A172 (cell line): ENCODE measurements around the gene APOA1. TPM values are rescaled to one million over a fixed set of nuclear protein-coding genes. Genes with fewer than 3 reads are reported as not detected.

Source experiments
- DNase-seq: peaks from one replicate; pipeline ENCODE4 v3.0.0-alpha.2; 2015; ENCODE audit warnings: low spot score
- total RNA-seq: library from RNA; depleted of rRNA; stranded (reverse); fragments of >200 nt; shearing (Covaris generic); gene quantifications from 2 replicates; pipeline ENCODE4 v1.2.3, GENCODE V29; 2014

Gene APOA1
- total RNA-seq, 1 experiment from 2014 or later, result not detected

DNA sequence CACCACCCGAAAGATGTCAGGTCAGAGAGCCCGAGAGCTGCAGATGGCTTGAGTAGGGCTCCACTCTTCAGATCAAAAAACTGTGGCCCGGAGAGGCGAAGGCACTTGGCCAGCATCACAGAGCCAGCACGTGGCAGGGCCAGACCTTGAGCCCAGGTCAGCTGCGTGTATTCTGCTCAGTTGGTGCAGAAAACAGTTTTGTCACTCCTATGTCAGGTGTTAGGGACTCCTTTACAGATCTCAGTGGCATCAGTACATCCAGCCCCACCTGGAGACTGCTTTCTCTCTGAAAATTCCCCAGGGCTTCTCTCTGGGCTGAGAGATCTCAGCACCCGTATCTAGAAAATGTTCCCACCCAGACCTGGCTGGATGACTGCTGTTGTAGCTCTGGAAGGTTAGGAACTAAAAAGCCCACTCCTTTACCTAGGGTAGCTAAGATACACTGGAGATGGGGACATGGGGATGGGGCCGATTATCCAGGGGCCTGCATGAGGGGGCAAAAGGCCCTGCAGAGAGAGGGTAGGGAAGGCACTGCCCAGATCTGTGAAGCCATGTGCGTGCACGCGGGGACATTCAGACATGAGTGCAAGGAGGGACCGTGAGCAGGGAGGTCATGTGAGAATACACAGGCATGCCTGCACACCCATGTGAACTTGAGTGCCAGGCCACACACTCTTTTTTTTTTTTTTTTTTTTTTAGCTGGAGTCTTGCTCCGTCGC, 3.4 kb downstream of the APOA1 start:
- DNase-seq, result no peak

DNA sequence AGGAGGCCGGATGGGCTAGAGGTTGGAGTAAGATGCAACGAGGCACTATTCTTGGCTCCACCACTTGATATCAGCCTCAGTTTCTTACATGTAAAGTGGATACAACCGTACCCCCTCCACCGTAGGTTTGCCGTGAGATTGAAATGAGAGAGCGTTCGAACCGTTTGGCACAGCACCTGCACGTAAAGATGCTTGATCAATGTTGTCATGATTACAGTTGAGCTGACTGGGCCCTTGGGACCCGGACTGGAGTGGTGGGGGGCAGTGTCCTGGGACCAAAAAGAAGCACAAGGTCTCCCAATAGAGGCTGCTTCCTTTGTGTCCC, 4.0 kb downstream of the APOA1 start:
- no peak for DNase-seq

DNA sequence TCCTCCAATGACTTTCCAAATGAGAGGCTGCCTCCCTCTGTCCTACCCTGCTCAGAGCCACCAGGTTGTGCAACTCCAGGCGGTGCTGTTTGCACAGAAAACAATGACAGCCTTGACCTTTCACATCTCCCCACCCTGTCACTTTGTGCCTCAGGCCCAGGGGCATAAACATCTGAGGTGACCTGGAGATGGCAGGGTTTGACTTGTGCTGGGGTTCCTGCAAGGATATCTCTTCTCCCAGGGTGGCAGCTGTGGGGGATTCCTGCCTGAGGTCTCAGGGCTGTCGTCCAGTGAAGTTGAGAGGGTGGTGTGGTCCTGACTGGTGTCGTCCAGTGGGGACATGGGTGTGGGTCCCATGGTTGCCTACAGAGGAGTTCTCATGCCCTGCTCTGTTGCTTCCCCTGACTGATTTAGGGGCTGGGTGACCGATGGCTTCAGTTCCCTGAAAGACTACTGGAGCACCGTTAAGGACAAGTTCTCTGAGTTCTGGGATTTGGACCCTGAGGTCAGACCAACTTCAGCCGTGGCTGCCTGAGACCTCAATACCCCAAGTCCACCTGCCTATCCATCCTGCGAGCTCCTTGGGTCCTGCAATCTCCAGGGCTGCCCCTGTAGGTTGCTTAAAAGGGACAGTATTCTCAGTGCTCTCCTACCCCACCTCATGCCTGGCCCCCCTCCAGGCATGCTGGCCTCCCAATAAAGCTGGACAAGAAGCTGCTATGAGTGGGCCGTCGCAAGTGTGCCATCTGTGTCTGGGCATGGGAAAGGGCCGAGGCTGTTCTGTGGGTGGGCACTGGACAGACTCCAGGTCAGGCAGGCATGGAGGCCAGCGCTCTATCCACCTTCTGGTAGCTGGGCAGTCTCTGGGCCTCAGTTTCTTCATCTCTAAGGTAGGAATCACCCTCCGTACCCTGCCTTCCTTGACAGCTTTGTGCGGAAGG, 4.8 kb downstream of the APOA1 start:
- no peak for DNase-seq

DNA sequence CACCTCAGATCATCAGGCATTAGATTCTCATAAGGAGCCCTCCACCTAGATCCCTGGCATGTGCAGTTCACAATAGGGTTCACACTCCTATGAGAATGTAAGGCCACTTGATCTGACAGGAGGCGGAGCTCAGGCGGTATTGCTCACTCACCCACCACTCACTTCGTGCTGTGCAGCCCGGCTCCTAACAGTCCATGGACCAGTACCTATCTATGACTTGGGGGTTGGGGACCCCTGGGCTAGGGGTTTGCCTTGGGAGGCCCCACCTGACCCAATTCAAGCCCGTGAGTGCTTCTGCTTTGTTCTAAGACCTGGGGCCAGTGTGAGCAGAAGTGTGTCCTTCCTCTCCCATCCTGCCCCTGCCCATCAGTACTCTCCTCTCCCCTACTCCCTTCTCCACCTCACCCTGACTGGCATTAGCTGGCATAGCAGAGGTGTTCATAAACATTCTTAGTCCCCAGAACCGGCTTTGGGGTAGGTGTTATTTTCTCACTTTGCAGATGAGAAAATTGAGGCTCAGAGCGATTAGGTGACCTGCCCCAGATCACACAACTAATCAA, 5.6 kb downstream of the APOA1 start:
- DNase-seq, result no peak

DNA sequence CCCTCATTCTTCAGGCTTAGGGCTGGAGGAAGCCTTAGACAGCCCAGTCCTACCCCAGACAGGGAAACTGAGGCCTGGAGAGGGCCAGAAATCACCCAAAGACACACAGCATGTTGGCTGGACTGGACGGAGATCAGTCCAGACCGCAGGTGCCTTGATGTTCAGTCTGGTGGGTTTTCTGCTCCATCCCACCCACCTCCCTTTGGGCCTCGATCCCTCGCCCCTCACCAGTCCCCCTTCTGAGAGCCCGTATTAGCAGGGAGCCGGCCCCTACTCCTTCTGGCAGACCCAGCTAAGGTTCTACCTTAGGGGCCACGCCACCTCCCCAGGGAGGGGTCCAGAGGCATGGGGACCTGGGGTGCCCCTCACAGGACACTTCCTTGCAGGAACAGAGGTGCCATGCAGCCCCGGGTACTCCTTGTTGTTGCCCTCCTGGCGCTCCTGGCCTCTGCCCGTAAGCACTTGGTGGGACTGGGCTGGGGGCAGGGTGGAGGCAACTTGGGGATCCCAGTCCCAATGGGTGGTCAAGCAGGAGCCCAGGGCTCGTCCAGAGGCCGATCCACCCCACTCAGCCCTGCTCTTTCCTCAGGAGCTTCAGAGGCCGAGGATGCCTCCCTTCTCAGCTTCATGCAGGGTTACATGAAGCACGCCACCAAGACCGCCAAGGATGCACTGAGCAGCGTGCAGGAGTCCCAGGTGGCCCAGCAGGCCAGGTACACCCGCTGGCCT, 7.1 kb downstream of the APOA1 start:
- DNase-seq, result no peak

DNA sequence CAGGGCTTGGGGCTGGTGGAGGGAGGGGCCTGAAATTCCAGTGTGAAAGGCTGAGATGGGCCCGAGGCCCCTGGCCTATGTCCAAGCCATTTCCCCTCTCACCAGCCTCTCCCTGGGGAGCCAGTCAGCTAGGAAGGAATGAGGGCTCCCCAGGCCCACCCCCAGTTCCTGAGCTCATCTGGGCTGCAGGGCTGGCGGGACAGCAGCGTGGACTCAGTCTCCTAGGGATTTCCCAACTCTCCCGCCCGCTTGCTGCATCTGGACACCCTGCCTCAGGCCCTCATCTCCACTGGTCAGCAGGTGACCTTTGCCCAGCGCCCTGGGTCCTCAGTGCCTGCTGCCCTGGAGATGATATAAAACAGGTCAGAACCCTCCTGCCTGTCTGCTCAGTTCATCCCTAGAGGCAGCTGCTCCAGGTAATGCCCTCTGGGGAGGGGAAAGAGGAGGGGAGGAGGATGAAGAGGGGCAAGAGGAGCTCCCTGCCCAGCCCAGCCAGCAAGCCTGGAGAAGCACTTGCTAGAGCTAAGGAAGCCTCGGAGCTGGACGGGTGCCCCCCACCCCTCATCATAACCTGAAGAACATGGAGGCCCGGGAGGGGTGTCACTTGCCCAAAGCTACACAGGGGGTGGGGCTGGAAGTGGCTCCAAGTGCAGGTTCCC, 7.8 kb downstream of the APOA1 start, which contains the start of gene APOC3:
APOC3 (plus strand) TSS at position 383 of the 659 bp plus-strand sequence. CDS start 676 bp downstream, outside the sequence.
- DNase-seq, result no peak

DNA sequence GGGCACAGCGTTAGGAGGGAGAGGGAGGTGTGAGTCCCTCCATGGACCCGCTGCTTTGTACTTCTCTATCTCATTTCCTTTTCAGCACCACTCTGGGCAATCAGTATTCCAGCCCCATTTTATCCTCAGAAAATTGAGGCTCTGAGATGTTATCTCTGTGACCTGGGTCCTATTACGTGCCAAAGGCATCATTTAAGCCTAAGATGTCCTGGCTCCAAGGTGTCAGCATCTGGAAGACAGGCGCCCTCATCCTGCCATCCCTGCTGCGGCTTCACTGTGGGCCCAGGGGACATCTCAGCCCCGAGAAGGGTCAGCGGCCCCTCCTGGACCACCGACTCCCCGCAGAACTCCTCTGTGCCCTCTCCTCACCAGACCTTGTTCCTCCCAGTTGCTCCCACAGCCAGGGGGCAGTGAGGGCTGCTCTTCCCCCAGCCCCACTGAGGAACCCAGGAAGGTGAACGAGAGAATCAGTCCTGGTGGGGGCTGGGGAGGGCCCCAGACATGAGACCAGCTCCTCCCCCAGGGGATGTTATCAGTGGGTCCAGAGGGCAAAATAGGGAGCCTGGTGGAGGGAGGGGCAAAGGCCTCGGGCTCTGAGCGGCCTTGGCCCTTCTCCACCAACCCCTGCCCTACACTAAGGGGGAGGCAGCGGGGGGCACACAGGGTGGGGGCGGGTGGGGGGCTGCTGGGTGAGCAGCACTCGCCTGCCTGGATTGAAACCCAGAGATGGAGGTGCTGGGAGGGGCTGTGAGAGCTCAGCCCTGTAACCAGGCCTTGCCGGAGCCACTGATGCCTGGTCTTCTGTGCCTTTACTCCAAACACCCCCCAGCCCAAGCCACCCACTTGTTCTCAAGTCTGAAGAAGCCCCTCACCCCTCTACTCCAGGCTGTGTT, 8.5 kb downstream of the APOA1 start:
- no peak for DNase-seq

DNA sequence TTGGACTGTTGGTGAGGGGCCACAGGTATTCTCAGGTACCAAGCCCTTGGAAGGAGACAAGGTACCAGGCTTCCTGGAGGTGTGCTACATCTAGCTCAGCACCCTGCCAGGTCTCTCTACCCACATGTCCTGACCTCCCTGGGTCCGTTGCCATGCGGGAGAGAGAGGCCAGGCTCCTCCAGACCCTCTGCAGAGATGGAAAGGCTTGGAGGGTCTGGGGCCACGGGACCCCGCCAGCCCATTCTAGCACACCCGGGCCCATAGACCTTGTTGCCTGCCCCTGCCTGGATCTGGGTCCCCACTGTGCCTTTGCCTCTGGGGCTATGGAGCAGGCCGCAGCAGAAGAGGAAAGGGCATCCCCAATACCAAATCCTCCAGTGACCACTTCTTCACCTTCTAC, 10.0 kb downstream of the APOA1 start:
- DNase-seq, result no peak

DNA sequence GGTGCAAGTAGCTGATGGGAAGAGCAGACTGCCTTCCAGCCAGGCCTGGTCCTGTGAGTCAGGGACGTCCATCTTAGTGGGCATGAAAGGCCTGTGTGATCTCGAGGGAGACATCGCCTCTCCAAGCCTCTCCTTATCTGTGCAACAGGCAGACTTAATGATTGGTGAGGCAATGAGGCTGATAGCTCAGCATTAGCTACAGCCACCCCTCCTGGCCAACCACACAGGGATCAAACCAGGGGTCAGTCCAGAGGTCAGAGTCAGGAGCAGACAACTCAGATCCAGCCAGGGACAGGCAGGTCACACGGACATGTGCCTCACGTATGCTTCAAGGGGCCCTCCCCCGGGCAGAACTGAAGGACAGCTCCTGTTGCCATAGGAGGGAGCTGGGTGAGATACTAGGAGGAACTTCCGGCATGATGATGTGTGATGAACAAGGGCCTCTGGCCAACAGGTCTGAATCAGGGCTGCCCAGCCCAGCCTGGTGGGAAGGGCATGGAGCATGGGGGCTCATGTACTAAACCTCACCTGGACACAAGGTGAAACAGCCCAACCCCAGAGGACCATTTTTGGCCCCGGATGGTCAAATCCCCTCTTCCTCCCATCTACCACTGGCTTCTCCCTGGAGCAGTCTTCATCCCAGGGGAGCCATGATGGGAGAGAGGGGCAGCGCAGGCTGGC, 10.5 kb downstream of the APOA1 start:
- DNase-seq, result no peak

DNA sequence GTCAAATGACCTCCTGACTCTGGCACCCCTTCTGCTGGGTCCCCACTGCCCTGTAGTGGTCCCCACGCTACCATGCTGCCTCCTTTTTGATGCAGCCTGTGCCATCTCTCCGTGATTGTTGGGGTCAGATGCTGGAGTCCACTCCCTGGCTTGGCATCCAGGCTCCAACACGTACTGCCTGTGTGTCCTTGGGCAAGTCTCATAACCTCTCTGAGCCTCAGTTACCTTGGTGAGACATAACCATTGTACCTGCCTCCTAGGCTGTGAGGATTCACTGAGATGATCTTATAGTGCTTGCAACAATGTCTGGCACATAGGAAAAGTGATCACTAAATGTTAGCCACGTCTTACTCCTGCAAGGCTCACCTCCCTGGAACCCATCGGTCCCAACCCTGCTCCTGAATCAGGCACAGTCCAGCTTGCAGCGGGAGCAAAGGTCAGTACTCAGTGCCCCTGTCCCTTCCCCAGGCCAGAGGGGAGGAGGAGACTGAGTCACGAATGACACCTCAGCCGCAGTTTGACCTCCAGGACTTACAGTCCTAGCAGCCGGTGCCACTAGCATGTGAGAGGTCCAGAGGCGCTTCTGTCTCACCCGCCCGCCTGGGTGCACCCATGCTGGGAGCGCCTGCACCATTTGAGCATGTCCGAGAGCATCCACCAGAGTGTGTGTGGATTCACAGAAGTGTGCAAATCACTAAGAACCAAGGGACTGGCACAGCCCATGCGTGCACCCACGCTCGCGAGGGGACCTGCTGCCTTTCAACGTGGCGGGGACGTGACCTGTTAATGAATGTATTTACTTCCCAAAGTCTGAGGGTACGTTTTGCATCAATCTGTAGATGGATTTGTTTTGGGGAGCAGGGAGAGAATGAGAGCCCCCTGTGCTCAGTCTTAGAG, 11.3 kb downstream of the APOA1 start:
- no peak for DNase-seq

DNA sequence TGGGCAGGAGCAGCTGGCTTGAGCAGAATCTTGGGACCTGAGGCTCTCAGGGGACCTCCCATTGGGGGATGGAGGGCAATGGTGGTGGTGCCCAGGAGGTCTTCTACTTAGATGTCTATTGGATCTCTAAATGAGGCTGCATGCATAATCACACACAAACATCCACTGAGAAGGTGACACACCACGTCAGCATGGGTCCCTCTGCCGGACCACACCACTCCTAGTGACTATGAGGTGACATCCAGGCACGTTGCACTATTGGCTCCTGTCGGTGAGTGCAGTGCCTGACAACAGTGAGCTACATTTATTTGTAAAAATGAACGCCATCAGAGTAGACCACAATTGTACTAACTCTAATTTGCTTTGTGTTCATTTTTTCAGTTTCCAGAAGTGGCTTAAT, 12.0 kb downstream of the APOA1 start:
- no peak for DNase-seq

DNA sequence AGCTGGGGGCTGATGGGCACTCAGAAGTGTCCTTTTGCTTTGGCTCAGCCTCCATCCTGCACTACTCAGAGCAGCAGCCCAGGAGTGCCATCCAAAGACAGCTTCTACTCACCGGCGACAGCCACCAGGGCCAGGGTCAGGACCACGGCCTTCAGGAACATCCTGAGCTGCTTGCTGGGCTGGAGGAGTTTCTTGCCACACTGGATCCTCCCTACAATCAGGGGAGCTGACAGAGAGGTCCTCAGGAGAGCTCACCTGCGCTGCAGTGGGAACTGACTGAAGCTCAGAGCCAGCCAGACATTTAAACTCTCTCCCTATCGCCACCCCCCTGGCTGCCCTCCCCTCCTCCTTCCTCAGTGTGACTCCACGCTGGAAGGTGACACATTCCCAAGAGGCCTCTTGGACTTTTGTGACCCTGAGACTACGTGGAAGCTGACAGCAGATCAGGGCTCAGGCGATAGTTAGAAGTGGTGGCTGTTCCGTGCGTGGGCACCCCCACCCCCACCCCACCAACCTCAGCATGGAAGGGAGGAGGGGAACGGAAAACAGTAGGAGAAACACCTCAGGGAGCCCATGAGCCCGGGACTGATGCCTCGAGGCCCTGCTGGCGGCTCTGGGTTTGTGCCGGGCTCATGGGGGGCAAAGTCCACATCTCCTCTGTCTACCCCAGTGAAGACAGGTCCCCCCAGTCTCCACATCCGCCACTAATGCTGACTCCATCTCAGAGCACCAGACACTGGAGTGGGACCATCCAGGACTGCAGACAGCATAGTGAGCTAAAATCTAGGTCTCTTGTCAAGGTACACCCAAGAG, 14.2 kb downstream of the APOA1 start, which contains the start of gene APOA4:
APOA4 (minus strand) TSS at position 274 of the 813 bp plus-strand sequence; CDS start at position 161, 113 bp downstream.
- no peak for DNase-seq

DNA sequence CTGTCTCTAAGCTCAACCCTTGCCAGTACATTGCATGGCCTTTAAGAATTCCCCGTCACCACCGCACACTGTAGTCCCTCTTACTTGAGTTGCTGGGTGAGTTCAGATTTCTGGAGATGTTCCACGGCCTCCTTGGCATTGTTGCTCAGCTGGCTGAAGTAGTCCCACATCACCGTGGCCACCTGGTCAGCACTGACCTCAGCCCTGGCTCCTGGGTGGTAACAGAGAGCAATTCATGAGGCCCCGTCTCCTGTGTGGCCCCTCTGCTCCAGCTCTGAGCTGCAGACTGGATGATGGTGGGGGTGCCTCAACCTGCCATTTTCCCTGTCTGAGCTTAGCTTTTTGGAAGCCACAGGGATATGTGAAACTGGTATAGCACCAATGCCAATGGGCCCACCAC, 14.8 kb downstream of the APOA1 start:
- DNase-seq, result no peak

DNA sequence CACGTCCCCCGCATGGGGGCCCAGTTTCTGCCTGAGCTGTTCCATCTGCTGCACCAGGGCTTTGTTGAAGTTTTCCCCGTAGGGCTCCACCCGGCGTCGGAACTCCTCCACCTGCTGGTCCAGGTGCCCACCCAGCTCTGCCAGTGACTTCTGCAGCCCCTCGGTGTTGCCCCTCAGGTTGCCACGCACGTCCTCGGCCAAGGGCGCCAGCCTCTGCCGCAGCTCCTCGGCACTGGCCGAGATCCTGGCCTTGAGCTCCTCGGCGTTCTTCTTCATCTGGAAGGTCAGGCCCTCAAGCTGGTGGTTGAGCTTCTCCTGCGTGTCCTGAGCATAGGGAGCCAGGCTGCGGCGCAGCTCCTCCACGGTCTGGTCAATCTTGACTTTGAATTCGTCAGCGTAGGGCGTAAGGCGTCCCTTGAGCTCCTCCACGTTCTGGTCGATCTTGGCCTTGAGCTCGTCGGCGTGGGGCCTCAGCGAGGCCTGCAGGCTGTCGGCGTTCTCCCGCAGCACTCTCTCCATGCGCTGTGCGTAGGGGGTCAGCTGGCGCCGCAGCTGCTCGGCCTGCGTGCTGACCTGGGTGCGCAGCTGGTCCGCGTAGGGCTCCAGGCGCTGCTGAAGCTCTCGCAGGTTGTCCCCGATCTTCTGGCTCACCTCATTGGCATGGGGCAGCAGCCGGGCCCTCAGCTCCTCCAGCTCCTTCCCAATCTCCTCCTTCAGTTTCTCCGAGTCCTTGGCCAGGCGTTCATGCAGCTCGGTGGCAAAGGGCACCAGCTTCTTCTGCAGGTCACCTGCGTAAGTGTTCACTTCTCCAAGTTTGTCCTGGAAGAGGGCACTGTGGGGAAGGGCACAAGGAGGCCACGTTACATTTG, 16.1 kb downstream of the APOA1 start:
- DNase-seq, result no peak

DNA sequence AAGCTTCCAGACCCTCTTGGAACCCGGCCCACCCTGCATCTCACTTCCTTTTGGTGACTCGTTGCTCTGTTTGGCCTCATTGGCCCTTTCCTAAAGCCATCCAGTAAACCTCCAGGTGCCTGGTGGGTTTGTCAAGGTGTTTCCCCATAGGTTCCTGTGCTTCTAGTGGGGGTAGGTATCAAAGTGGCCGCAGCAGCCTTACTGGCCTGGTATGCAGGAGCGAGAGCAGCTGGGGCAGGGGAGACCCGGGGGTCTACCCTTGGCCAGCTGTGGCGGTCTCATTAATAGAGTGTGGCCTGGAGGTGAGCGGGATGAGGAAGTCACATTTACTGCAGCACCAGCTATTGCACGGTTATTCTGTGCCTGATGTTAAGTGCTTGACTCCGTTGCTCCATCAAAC, 18.4 kb downstream of the APOA1 start:
- no peak for DNase-seq

DNA sequence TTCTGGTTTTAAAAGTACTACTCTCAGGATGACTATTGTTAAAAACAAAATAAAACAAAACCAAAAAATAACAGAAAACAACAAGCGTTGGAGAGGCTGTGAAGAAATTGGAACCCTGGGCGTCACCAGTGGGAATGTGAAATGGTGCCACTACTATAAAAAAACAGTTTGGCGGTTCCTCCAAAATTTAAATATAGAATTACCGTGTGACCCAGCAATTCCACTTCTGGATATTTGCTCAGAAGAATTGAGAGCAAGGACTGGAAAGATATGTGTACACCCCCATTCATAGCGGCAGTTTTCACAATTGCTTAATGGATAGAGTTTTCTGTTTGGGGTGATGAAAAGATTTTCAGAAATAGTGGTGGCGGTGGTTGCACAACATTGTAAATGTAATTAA, 22.9 kb downstream of the APOA1 start:
- no peak for DNase-seq
